Gastroesophageal sphincter (tissue), 4 donors: Measurements from ENCODE around the gene HTD2. TPM values are rescaled to one million over a fixed set of nuclear protein-coding genes. Genes with fewer than 3 reads are reported as not detected.

Experiments
- ATAC-seq: fragments of 150-250 bp; one replicate; pipeline ENCODE4 v1.9.1; 2016; ENCODE audit warnings: mild to moderate bottlenecking, moderate library complexity
- H3K27ac ChIP-seq, 4 donors: fragments of 200-600 bp; sonication (generic) in 3 of 4; 1 replicate in 3 of 4; 2 replicates in 1 of 4; pipeline ENCODE4 v1.5.1; 2016 to 2019
- H3K27me3 ChIP-seq: fragments of 200-600 bp; sonication (generic); one replicate; pipeline ENCODE4 v1.5.1; 2019
- H3K36me3 ChIP-seq, 2 donors: fragments of 200-600 bp; sonication (generic); one replicate each; pipeline ENCODE4 v1.5.1; 2019; ENCODE audit warnings: control low read depth in 1 of 2
- H3K4me1 ChIP-seq, 3 donors: fragments of 200-600 bp; sonication (generic); 1 replicate in 2 of 3; 2 replicates in 1 of 3; pipeline ENCODE4 v1.5.1; 2016 to 2019; ENCODE audit warnings: control low read depth in 2 of 3
- H3K4me3 ChIP-seq, 2 donors: fragments of 200-600 bp; sonication (generic); one replicate each; pipeline ENCODE4 v1.5.1; 2019; ENCODE audit warnings: mild to moderate bottlenecking in 1 of 2, moderate library complexity in 1 of 2
- H3K9me3 ChIP-seq, 3 donors: fragments of 200-600 bp; sonication (generic); one replicate each; pipeline ENCODE4 v1.5.1; 2017 to 2019; ENCODE audit warnings: control low read depth in 2 of 3
- EP300 ChIP-seq: sonication (generic); formaldehyde crosslinking; IDR thresholded peaks from one replicate; pipeline ENCODE4 v1.6.1; 2017; ENCODE audit warnings: antibody characterized with exemption, mild to moderate bottlenecking
- POLR2A ChIP-seq, 2 donors: fragments of 450-650 bp; IDR thresholded peaks; one replicate each; pipeline ENCODE4 v1.6.1; 2017; ENCODE audit warnings: antibody characterized with exemption in 2 of 2, mild to moderate bottlenecking in 2 of 2, moderate library complexity in 1 of 2
- POLR2AphosphoS5 ChIP-seq: sonication (generic); formaldehyde crosslinking; IDR thresholded peaks from one replicate; pipeline ENCODE4 v1.6.1; 2017; ENCODE audit warnings: antibody characterized with exemption
- WGBS, 2 donors: methylation state at CpG; one replicate each; pipeline ENCODE4 v1.1.5; 2018; ENCODE audit warnings: low coverage in 1 of 2; 5-methylcytosine and 5-hydroxymethylcytosine counted together
- total RNA-seq, 4 donors: library from RNA; depleted of rRNA; stranded (reverse); fragments of >200 nt; gene quantifications; one replicate each; pipeline ENCODE4 v1.1.0, GENCODE V29; 2016
- TF ChIP-seq, protein P1 (sequence below), 4 experiments: fragments of 200-600 bp in 2 of 4; fragments of 450-650 bp in 2 of 4; sonication (generic) in 1 of 4; IDR thresholded peaks; one replicate each; pipeline ENCODE4 v1.5.1; 2017 to 2019; ENCODE audit warnings: antibody characterized with exemption in 4 of 4, mild to moderate bottlenecking in 2 of 4, moderate library complexity in 2 of 4

Gene HTD2
- total RNA-seq: 10 to 100 TPM in 3 of 4 donors, 1 to 10 TPM in 1; 3.3 to 19.8 (median 11.9) TPM

DNA sequence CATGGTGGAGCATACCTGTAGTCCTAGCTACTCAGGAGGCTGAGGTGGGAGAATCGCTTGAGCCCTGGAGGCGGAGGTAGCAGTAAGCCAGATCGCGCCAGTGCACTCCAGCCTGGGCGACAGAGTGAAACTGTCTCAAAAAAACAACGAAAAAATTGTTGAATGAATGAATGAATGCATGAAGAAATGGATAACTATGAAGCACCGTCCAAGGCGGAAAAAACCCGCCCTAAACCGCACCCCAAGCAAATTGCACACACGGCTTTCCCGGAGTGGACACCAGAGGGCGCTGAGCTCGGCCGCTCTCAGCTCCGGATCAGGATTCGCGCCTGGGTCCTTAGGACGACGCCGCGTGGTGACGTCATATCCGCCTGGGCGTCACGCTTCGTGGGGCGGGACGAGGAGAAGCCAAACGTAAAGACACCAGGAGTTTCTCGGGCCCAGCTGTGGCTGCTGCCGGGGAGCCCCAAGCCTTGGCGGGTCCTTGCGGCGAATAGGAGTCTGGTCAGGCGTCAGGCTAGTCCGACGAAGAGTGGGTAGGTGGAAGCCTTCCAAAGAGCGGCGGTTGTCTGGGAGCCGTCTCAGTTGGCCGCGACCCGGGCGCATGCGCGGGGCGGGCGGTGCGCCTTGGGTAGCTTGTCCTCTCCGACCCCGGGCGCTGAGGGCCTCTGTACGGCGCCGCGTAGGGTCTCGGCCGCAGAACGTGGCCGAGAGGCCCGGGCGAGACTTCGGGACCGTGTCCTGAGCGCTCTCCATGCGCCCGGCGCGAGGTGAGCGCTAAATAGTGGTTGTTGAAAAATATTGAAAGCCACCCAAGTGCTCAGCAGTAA is at the start of gene HTD2, which contains the start of gene RPP14:
Gene HTD2, plus strand, starts transcription at position 639 of the 830 bp plus-strand sequence. CDS start 11,094 bp downstream, outside the sequence.
Gene RPP14, plus strand, starts transcription at position 364 of the 830 bp plus-strand sequence. CDS start 4,085 bp downstream, outside the sequence.
- ATAC-seq: peak; percentile 98
- Histone ChIP-seq H3K4me3 (peak within 1 kb of the TSS; percentile 61 to 83), H3K36me3 (peaks cover 0 to 21% of the 10 kb centered on the region in 2 donors), H3K27ac (peak within 1 kb of the TSS; percentile 68 to 97 (median 95)), H3K4me1 (peaks cover 7 to 40% (median 16%) of the 10 kb centered on the region in 3 donors), H3K27me3 (peaks cover 20% of the 10 kb centered on the region), H3K9me3 (no peaks in the 10 kb centered on the region)
- TF ChIP-seq POLR2AphosphoS5: peak; percentile 69
- peak; percentile 70 to 73 for TF ChIP-seq POLR2A (IDR thresholded peaks at IDR 0.05)
- no peak for TF ChIP-seq EP300
- TF ChIP-seq, protein P1, sequence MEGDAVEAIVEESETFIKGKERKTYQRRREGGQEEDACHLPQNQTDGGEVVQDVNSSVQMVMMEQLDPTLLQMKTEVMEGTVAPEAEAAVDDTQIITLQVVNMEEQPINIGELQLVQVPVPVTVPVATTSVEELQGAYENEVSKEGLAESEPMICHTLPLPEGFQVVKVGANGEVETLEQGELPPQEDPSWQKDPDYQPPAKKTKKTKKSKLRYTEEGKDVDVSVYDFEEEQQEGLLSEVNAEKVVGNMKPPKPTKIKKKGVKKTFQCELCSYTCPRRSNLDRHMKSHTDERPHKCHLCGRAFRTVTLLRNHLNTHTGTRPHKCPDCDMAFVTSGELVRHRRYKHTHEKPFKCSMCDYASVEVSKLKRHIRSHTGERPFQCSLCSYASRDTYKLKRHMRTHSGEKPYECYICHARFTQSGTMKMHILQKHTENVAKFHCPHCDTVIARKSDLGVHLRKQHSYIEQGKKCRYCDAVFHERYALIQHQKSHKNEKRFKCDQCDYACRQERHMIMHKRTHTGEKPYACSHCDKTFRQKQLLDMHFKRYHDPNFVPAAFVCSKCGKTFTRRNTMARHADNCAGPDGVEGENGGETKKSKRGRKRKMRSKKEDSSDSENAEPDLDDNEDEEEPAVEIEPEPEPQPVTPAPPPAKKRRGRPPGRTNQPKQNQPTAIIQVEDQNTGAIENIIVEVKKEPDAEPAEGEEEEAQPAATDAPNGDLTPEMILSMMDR (IDR thresholded peaks at IDR 0.05): peak; percentile 84 to 98 (median 96)
- WGBS, 2 donors: 0 to 12% methylated on average over 6 to 19 of the region's 71 CpGs

DNA sequence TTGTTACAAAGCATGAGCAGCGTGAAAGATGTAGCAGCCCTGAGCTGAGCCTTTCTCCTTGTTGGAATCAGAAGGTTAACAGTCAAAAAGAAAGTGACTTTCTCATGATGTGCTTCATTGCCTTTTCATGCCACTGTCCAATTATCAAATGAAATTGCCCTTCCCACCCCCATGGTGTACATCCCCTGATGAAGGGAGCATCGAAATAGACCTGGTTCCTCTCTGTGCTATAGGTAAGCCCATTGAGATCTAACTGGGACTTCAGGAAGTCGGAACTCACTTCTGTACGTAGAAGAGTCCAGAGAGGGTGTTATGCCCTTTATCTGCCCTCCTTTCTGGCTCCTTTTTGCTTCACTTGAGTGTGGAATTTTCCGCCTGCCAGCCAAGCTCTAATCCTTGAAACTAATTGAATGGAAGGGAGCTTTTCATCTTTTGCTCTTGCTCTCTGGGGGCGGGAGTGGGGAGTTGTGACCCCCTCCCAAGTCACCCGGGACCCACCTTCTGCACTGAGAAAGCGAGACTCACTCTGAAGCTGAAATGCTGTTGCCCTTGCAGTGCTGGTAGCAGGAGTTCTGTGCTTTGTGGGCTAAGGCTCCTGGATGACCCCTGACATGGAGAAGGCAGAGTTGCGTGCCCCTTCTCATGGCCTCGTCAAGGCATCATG is 47.8 kb upstream of the HTD2 start:
- Histone ChIP-seq H3K4me3 (no peak overlapping the region), H3K4me1 (no peaks in the 10 kb centered on the region), H3K9me3 (no peaks in the 10 kb centered on the region), H3K27ac (no peak overlapping the region), H3K27me3 (no peaks in the 10 kb centered on the region), H3K36me3 (peaks cover 0 to 54% of the 10 kb centered on the region in 2 donors)
- WGBS, 2 donors: 82 to 94% methylated on average over 5 to 7 of the region's 10 CpGs
- TF ChIP-seq, protein P1 (IDR thresholded peaks at IDR 0.05): no peak
- no peak for TF ChIP-seq EP300
- TF ChIP-seq POLR2A (IDR thresholded peaks at IDR 0.05): no peak
- no peak for TF ChIP-seq POLR2AphosphoS5
- no peak for ATAC-seq

DNA sequence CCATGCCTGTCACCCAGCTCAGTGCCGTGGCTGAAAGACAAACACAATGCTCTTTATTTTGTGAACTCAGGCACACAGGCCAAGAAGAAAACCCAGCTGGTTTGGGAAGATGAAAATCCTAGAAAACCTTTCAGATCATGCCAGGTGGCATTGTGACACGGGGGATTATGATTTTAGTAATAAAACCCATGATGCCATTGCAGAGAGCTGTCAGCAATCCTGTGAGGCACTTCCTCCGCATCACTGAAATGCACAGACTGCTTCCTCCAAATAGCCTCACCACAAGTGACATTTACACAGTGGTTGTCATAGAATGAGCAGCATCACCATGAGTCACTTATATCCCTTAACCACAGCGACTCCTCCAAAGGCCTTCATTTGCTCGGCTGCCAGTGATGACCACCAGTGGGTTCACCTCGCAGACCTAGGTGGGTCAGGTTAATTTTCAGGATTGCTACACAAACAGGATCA is 46.0 kb upstream of the HTD2 start:
- no peak for ATAC-seq
- TF ChIP-seq, protein P1 (IDR thresholded peaks at IDR 0.05): no peak
- no peak for TF ChIP-seq EP300
- TF ChIP-seq POLR2AphosphoS5: no peak
- no peak for TF ChIP-seq POLR2A (IDR thresholded peaks at IDR 0.05)
- WGBS, 2 donors: 68 to 87% methylated on average over 3 of the region's 6 CpGs
- Histone ChIP-seq H3K36me3 (peaks cover 0 to 54% of the 10 kb centered on the region in 2 donors), H3K4me3 (no peak overlapping the region), H3K27me3 (no peaks in the 10 kb centered on the region), H3K4me1 (no peaks in the 10 kb centered on the region), H3K9me3 (no peaks in the 10 kb centered on the region), H3K27ac (no peak overlapping the region)

DNA sequence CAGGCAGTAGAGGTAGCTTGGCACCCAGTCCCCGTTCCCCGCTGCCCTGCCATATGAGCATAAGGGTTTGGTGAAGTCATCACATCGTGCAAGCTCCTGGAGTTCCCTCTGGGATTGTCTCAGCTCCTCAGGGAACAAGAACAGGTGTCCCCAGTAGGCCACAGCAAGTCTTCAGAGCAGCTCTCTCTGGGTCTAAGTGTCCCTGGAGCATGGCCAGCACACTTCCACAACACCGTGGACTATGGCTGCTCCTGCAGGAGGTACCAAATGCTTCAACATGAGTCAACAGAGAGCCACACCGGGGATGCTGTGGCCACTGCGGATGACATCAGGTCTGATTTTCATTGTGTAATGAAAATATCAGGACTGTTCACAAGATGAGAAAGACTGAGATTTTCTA is 45.6 kb upstream of the HTD2 start:
- peaks cover 0 to 54% of the 10 kb centered on the region in 2 donors for H3K36me3 ChIP-seq
- ATAC-seq: no peak
- H3K4me3 ChIP-seq: no peak overlapping the region
- 60 to 100% methylated on average over 1 to 2 of the region's 6 CpGs for WGBS, 2 donors
- no peaks in the 10 kb centered on the region for H3K27me3 ChIP-seq
- H3K27ac ChIP-seq: no peak overlapping the region
- H3K4me1 ChIP-seq: no peaks in the 10 kb centered on the region
- no peaks in the 10 kb centered on the region for H3K9me3 ChIP-seq
- no peak for TF ChIP-seq EP300
- TF ChIP-seq POLR2AphosphoS5: no peak
- TF ChIP-seq, protein P1 (IDR thresholded peaks at IDR 0.05): no peak
- TF ChIP-seq POLR2A (IDR thresholded peaks at IDR 0.05): no peak
